GM12872 (cell line): ENCODE measurements around the gene TBCD.

Experiments used
- TF ChIP-seq, protein P1 (sequence below): IDR thresholded peaks from 3 replicates; pipeline ENCODE4 v1.5.1; 2011; ENCODE audit warnings: low read depth, mild to moderate bottlenecking, low read length, moderate library complexity; ENCODE audit not compliant: insufficient read depth

Gene TBCD

DNA sequence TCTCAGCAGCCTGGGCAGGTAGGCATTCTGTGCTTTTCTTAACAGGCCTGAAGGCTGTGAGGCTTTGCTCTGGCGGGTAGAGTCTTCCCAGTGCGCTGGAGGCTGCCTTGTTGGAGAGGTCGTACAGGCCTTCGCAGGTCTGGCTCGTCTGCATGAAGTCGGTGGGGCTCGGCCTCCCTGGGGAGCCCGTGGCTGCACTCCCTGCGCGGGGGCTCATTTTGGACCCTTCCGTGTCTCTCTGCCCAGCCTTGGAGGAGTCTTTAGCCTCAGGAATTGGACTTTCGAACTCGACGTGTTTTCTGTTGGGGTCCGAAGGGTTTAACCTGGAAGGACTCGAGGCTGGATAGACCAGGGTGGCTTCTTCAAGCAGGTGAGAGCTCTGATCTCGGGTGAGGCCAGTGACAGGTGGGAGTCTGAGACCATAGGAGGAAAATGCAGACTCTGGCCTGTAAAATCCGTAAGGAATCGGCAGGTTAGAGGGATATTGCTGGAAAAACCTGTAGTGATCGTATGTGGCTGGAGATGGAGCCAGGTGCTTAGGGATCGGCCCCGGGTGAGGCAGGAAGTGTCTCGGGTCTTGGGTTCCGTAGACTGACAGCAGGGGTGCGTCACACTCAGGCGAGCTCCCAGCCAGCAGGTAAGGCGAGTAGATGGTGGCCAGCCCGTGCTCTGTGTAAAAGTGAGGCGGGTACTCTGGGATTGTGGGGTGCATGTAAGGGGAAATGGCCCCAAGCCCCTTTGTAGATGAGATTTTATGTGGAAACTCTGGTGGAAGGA lies 79.4 kb downstream of the TBCD start:
- TF ChIP-seq, protein P1, sequence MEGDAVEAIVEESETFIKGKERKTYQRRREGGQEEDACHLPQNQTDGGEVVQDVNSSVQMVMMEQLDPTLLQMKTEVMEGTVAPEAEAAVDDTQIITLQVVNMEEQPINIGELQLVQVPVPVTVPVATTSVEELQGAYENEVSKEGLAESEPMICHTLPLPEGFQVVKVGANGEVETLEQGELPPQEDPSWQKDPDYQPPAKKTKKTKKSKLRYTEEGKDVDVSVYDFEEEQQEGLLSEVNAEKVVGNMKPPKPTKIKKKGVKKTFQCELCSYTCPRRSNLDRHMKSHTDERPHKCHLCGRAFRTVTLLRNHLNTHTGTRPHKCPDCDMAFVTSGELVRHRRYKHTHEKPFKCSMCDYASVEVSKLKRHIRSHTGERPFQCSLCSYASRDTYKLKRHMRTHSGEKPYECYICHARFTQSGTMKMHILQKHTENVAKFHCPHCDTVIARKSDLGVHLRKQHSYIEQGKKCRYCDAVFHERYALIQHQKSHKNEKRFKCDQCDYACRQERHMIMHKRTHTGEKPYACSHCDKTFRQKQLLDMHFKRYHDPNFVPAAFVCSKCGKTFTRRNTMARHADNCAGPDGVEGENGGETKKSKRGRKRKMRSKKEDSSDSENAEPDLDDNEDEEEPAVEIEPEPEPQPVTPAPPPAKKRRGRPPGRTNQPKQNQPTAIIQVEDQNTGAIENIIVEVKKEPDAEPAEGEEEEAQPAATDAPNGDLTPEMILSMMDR, result no peak

DNA sequence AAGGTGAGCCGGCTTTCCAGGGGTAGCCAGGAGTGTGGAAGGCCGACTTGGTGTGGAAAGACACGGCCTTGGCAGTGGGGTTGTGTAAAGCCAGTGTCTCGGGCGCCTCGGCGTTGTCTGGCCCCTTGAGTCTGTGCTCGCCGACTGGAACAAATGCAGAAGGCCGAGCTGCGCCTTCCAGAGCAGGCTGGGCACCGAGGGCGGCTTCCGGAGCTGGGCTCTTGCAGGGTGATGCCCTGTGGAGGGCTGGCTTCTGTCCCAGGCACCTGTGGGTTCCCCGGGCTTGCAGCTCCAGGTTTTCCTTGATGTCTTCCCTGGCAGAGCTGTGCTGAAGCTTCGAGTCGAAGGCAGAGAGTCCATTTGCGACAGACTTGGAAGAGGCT lies 79.9 kb downstream of the TBCD start:
- TF ChIP-seq, protein P1, result no peak

DNA sequence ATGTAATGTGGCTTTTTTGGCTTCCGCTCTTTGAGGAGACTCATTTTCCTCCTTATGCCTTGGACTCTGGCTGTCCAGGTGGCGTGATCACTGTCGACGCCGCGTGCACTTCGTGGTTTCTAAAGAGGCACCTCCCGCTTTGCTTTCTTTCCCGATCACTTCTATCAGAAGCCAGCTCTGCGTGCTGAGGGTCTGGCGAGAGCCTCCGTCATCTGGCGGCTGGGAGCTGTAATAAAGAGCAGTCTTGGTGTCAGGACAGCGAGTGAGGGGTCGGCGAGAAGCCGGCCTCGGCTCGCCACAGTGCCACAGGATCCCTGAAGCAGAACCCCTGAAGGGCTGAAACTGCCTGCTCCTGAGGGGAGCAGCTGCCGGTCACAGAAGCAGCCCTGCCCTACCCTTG lies 80.5 kb downstream of the TBCD start:
- TF ChIP-seq, protein P1, result no peak

DNA sequence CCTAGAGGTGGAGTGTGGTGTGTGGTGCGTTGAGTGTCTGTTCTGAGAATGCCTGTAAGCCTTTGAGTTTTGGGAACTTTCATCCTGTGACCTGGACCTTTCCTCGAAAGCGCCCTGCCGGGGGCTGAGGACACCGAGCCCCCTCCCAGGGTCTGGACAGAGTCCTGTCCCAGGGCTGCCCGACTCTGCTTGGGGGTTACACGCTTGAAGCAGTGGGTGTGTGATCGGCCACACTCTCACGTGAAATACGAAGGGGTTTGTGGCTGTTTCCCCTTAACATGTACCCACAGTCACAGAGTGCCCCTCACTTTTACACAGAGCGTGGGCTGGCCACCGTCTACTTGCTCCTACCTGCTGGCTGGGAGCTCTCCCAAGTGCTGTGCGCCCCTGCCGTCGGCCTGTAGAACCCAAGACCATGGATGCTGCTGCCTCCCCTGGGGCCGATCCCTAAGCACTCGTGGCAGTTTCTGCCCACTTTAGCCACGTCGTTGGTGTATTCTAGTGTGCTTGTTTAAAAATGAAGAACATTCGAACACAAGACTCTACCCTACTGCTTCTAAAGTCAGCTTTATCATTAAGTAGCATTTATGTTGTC lies 81.1 kb downstream of the TBCD start:
- TF ChIP-seq, protein P1, result no peak

DNA sequence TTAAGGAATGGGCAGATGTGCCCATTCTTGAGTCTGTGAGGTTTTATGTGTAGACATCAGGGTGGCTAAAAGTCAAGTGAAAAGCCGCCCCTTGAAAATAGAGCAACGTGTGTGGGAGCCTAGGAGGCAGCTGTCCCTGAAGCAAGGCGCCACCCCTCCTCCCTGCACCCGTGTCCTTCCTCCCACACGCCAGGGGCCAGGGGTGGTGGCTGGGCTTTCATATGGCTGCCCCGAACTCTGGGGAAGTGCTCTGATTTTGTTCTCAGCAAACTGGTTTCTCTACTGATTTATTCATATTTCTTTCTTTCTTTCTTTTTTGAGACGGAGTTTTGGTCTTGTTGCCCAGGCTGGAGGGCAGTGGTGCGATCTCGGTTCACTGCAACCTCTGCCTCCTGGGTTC lies 83.3 kb downstream of the TBCD start:
- TF ChIP-seq, protein P1, result no peak

DNA sequence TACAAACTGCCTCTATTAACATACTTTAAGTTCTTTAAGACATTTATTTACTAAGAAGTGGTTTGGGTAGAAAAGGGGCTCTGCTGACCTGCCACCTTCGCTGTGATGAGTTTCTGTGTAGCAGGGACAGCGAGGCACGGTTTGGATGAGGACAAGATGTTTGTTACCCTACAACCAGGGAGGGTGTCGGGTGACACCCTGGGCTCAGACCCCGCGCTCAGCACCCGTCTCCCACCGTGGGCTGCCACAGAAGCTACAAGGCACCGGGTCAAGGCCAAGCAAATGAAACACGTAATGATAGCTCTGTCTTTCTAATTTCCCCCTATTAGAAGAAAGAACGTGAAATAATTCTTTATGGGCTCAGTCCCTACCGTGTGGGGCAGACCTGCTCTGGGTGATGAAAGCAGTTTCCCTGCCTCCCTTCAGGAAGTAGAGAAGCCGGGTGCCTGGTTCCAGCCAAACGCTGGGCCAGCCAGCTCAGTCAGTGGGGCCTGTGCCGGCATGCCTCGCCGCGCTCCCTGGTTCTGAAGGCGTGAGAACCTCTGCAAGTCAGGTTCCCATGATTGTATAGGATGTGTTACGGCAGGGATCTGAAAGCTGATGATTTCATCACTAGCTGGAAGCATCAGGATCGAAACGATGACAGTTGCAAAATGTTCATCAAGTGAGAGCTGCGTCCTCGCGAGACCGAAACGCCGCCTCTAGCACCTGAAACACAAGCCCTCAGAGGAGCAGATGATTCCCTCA lies 84.1 kb downstream of the TBCD start:
- TF ChIP-seq, protein P1, result no peak

DNA sequence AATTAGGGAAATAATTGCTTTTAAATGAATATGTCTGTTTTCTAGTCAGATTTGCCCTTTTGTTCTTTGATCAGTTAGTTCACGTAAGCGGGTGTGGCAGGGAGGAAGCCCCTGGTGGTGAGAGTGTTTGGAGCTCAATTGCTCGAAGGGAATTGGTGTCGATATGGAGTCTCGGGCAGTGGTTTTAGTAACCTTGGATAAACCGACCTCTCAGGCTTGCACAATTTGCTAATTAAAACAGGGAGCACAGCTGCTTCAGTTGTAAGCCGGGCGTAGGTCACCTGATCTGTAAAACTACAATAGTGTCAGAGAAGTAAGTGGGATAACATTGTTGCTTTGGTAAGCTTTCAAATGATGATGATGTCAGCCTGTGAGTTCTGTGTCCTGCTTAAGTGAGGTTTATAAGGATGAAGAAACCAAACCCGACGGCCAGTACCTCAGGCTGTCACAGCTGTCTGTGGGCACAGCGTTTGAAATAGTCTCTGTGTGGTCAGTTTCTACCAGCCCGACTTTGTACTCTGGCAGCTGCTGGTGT lies 85.0 kb downstream of the TBCD start:
- TF ChIP-seq, protein P1, result no peak
